Upper lobe of left lung (tissue), 4 donors: ENCODE results near the gene TFIP11.

Source experiments
- POLR2A ChIP-seq, 4 donors: fragments of 450-650 bp; IDR thresholded peaks; one replicate each; pipeline ENCODE4 v1.5.1; 2016 to 2017; ENCODE audit warnings: antibody characterized with exemption in 4 of 4, mild to moderate bottlenecking in 2 of 4
- POLR2AphosphoS5 ChIP-seq, 2 donors: sonication (generic); formaldehyde crosslinking; IDR thresholded peaks; one replicate each; pipeline ENCODE4 v1.5.1; 2017; ENCODE audit warnings: antibody characterized with exemption in 2 of 2
- TF ChIP-seq, protein P1 (sequence below), 6 experiments: fragments of 450-650 bp in 4 of 6; fragments of 200-600 bp in 2 of 6; sonication (generic) in 2 of 6; IDR thresholded peaks; one replicate each; pipeline ENCODE4 v1.5.1; 2016 to 2019; ENCODE audit warnings: antibody characterized with exemption in 6 of 6

DNA sequence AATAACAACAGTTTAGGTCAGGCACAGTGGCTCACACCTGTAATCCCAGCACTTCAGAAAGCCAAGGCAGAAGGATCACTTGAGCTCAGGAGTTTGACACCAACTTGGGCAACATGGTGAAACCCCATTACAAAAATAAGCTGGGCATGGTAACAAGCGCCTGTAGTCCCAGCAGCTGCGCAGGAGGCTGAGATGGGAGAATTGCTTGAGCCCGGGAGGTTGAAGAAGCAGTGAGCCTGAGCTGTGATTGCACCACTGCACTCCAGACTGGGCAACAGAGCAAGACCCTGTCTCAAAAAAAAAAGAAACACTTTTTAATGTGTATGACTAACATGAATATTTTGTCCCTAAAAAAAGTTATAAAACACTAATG is 24.5 kb upstream of the TFIP11 start:
- TF ChIP-seq, protein P1, sequence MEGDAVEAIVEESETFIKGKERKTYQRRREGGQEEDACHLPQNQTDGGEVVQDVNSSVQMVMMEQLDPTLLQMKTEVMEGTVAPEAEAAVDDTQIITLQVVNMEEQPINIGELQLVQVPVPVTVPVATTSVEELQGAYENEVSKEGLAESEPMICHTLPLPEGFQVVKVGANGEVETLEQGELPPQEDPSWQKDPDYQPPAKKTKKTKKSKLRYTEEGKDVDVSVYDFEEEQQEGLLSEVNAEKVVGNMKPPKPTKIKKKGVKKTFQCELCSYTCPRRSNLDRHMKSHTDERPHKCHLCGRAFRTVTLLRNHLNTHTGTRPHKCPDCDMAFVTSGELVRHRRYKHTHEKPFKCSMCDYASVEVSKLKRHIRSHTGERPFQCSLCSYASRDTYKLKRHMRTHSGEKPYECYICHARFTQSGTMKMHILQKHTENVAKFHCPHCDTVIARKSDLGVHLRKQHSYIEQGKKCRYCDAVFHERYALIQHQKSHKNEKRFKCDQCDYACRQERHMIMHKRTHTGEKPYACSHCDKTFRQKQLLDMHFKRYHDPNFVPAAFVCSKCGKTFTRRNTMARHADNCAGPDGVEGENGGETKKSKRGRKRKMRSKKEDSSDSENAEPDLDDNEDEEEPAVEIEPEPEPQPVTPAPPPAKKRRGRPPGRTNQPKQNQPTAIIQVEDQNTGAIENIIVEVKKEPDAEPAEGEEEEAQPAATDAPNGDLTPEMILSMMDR (IDR thresholded peaks at IDR 0.05): no peak
- no peak for TF ChIP-seq POLR2A (IDR thresholded peaks at IDR 0.05)
- no peak for TF ChIP-seq POLR2AphosphoS5 (IDR thresholded peaks at IDR 0.05)
